Kasumi-1 (cell line): ENCODE data around the gene BRD7.

Experiments
- DNase-seq, 2 experiments: peaks; one replicate each; lab custom pipeline; 2025; lab: John Stamatoyannopoulos, UW

BRD7 gene

DNA sequence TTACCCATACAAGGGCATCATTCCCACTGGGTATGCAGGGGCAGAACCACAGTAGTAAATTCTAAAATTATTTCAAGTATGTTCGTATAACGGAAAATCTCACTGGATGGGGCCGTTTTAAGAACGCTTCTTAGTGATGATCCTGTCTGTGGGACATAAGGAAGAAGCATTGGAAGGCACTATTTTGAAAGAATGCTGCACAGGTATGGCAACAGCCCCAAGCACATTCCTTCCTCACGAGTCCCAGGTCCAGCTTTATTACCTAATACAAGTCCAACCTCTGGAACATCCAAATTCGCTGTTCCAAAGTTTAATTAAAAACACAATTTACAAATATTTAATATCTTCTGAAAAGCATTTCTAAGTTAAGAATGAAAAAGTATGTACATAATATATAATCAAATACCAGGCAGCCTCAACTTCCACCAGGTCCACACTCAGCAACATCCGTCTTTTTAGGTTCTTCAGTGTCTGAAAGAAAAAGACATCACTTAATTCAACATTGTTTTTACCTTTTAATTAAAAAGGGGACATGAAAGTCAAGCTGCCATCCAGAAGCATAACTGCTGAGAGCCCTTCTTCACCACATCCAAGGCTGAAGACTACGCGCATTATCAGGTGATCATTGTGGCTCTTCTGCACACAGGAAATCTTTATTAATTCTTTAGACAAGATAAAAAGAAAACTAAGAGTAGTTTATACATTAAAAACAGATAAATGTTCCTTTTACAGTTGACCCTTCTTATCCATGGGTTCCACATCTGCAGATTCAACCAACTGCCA lies 49.8 kb downstream of the BRD7 start:
- no peak for DNase-seq

GRCh38 chr16:50316848-50317630 lies 51.7 kb downstream of the BRD7 start:
- DNase-seq: no peak

DNA sequence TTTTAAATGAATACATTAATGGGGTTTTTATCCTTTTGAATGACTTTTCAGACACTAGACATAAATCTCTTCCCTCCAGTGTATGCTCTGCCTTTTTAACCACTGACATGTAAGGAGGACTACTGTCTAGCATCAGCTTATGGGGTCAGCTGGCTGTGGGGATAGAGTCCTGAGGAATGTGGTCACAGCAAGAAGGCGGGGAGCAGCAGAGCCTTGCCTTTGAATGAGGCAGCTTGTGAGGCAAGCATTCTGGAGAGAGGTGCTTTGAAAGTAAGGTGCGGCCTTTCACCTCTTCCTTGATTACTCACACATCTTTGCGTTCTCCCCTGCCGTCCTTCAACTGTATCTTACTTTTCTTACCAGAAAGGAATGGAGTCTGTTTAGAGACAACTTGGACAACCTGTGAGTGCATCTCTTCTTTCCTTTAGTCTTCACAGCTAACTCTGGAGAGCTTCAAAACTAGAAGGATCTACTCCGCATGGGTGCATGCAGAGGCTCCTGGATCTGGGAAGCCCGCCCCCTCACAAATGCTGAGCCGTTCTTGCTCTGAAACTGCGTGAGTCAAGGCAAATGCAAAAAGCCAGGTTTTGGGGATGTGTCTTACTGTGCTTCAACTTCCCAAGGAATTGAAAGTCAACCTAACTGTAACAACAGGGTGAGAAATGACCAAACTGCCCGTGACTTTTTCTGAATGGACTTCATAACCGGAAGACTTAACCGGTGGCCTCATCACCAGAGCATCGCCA lies 52.5 kb downstream of the BRD7 start:
- no peak for DNase-seq

- DNase-seq: no peak
Measured at GRCh38 chr16:50315346-50315997, 53.3 kb downstream of the BRD7 start.

DNA sequence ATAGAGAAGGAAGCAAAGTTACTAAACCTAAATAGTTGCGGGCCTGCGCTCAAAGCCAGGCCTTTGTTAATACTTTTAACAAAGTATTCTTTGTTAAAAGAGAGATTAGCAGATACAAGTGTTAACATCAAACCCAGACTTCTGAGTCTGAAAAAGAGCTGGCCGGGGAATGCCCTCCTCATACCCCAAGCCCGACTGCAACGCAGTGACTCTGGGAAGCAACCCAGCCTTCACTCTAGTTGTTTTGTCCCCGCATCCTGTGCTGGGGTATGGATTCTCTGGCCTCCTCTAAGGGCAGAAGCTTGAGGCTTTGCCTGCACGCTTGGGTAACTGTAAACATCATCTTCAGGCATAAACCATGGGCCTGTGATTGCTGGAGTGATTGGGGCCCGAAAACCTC lies 54.1 kb downstream of the BRD7 start:
- DNase-seq: no peak

- peak; percentile 93 for DNase-seq
Measured at GRCh38 chr16:50313596-50314478, 55.0 kb downstream of the BRD7 start.

DNA sequence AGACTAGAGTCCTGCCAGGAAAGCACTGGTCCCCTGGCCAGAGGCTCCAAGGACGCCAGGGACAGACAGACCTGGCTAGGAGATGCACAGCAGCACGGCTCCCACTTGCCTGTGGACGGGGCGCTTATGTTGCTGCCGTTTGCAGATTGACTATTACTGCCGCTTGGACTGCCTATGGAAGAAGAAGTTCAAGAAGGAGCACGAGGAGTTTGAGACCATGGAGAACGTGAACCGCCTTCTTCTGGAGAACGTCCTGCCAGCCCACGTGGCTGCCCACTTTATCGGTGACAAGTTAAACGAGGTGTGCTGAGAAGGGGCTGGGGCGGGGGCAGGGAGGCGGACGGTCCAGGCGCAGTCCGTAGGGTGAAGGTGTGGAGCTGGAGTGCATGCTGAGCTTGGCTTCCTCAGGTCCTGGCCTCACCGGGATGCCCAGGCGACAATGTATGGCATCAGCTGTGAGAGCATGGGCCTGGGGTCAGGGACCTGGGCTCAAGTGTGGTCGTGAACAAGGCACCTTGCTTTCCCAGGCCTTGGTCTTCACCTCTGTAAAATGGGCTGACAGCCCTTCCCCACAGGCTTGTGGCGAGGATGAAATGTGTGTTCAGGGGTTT lies 56.8 kb downstream of the BRD7 start:
- DNase-seq: no peak

GRCh38 chr16:50311134-50311528 lies 57.7 kb downstream of the BRD7 start:
- no peak for DNase-seq

- no peak for DNase-seq
Measured at GRCh38 chr16:50310308-50311133, 58.3 kb downstream of the BRD7 start.

DNA sequence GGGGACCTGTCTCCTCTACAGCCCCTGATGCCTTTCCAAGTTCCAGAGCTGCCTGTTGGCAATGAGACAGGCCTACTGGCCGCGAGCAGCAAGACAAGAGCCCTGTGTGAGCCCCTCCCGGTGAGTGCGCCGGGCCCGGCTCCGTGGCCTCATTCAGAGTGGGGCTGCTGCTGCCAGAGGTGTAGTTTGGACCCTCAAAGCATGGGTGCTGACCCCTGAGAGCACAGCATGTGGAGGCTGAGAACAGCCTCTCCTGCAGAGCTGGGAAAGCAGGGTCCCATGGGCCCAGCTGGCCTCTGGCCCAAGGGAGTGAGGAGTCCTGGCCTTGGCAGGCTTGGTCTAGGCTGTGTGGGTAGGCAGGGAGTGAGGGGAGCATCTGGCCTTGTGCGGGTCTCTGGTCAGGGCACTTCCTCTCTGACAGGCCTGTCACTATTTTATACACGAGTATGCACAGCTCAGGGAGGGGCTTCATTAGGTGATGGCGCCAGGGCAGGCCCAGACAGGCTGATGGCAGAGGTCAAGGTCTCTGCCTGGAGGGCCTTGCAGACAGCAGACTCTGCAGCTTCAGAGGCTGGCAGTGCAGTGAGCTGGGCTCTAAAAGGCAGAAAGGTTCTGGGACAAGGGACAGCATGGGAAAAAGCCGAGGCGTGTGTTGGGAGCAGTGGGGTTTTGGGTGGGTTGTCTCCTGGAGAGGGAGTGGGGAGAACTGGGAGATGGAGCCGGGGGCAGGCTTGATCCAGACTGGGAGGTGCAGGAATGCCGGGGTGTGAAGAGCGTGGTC lies 59.1 kb downstream of the BRD7 start:
- DNase-seq: no peak

- DNase-seq: no peak
Measured at GRCh38 chr16:50309156-50309526, 59.6 kb downstream of the BRD7 start.

- DNase-seq: no peak
Measured at GRCh38 chr16:50308237-50308965, 60.4 kb downstream of the BRD7 start.

- DNase-seq: no peak
Measured at GRCh38 chr16:50306287-50306686, 62.5 kb downstream of the BRD7 start.

- DNase-seq: no peak
Measured at GRCh38 chr16:50305441-50306061, 63.2 kb downstream of the BRD7 start.

DNA sequence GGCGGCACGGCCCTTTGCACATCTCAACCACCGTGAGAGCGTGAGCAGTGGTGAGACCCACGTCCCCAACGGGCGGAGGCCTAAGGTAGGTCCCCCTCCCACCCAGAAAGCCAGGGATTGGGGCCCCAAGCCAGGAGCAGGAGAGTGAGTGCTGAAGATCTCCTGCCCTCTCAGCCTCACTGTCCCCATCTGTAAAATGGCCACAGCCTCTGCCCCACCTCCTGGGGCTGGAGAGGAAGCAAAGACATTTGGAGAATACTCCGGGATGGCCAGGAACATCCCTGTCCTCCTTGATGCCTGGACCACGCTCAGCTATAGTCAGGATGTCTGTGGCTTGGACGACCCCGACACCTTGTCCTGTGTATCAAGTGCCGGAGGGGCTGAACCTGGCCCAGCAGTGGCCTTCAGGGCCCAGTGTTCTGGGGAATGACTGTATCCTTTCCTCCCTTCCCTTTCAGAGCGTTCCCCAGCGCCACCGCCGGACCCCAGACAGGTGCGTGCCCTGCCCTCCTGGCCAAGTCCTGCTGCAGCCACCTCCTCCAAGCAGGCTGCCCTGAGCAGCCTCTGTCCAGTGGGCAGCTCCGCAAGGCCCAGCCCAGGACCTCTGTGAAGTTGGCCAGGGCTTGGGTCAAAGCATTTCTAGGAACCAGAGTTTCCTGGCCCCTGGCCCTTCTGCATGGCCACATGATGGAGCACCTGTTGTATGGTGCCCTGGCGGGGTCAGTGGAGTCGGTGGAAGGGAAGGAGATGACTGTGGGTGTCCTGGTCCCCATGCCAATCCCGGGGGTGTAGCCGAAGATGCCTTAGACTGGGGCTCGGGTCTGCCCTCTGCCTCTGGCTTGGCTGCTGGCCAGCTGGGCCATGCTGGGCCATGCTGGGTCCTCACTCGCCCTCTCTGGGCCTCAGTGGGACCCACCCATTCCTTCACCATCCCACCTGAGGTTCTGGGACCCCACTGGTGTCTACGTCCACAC lies 64.0 kb downstream of the BRD7 start:
- DNase-seq: no peak

- no peak for DNase-seq
Measured at GRCh38 chr16:50303605-50304466, 65.0 kb downstream of the BRD7 start.
